HCT116 (cell line): ENCODE results near the gene SRRM2. TPM values are rescaled to one million over a fixed set of nuclear protein-coding genes. Genes with fewer than 3 reads are reported as not detected.

ENCODE experiments used
- ATAC-seq: fragments of 200-7000 bp; cut with Tn5 transposase; 2 replicates; pipeline ENCODE4 v1.9.1; 2020; ENCODE audit warnings: mild to moderate bottlenecking, moderate library complexity
- BruUV-seq: library from RNA; stranded (reverse); fragments of 400-500 nt; replicated peaks from 2 replicates; lab custom pipeline; 2021; lab: Mats Ljungman, UMichigan
- CTCF ChIA-PET: fragments of 300-600 bp; sonication (Branson Sonifier 250); formaldehyde crosslinking; loops from one replicate; lab custom pipeline; 2021; ENCODE audit warnings: antibody characterized with exemption; lab: Charles Lee
- POLR2A ChIA-PET: fragments of 300-600, 350-600 bp; sonication (Branson Sonifier 250); formaldehyde crosslinking; loops from one replicate; lab custom pipeline; 2021; ENCODE audit warnings: antibody characterized with exemption; lab: Charles Lee
- RAD21 ChIA-PET, 2 experiments: fragments of 300-600 bp; sonication (Branson Sonifier 250); formaldehyde crosslinking; loops; one replicate each; lab custom pipeline; 2023; ENCODE audit warnings: low total read pairs in 2 of 2; ENCODE audit not compliant: uncharacterized antibody in 2 of 2, unreplicated experiment in 2 of 2, low non-redundant PET in 1 of 2; lab: Charles Lee
- DNase-seq: peaks from one replicate; pipeline ENCODE4 v3.0.0-alpha.2; 2010; ENCODE audit warnings: low read depth, low spot score
- H2AFZ ChIP-seq: fragments of 200-600 bp; shearing (Covaris generic), sonication (generic); 2 replicates; pipeline ENCODE4 v1.6.1; 2017; ENCODE audit warnings: low read depth, mixed run types, mixed read lengths, antibody characterized with exemption, low read length; ENCODE audit not compliant: poor library complexity, severe bottlenecking
- H3K27ac ChIP-seq: 2 replicates; pipeline ENCODE4 v1.5.1; 2012; ENCODE audit warnings: low read depth, low read length
- H3K27me3 ChIP-seq: fragments of 200-600 bp; sonication (generic); 2 replicates; pipeline ENCODE4 v1.6.1; 2016; ENCODE audit warnings: mixed run types, low read length, mixed read lengths; ENCODE audit not compliant: insufficient read depth
- H3K36me3 ChIP-seq, 2 experiments: fragments of 200-500 bp in 1 of 2; fragments of 200-600 bp in 1 of 2; sonication (Bioruptor generic) in 1 of 2; sonication (generic) in 1 of 2; 2 replicates each; pipeline versions ENCODE4 v1.5.1 to v1.6.1; 2014 to 2016; ENCODE audit warnings: low read length in 2 of 2, inconsistent platforms in 1 of 2, mixed read lengths in 1 of 2, mixed run types in 1 of 2; ENCODE audit not compliant: insufficient read depth in 2 of 2, control insufficient read depth in 1 of 2
- H3K4me1 ChIP-seq, 2 experiments: fragments of 200-600 bp in 1 of 2; sonication (generic) in 1 of 2; 2 replicates each; pipeline versions ENCODE4 v1.5.1 to v1.6.1; 2012 to 2017; ENCODE audit warnings: low read length in 2 of 2, inconsistent platforms in 1 of 2, mild to moderate bottlenecking in 1 of 2, mixed read lengths in 1 of 2, mixed run types in 1 of 2, moderate library complexity in 1 of 2; ENCODE audit not compliant: insufficient read depth in 2 of 2, control insufficient read depth in 1 of 2
- H3K4me2 ChIP-seq: fragments of 200-600 bp; sonication (generic); 2 replicates; pipeline ENCODE4 v1.6.1; 2017; ENCODE audit warnings: mixed run types, low read length, mixed read lengths
- H3K4me3 ChIP-seq, 2 experiments: fragments of 200-600 bp in 1 of 2; sonication (generic) in 1 of 2; replicated peaks in 1 of 2; 2 replicates each; pipeline ENCODE4 v1.5.1; 2011 to 2016; ENCODE audit warnings: low read length in 2 of 2, control low read depth in 1 of 2, low read depth in 1 of 2, mild to moderate bottlenecking in 1 of 2, mixed read lengths in 1 of 2, mixed run types in 1 of 2
- H3K79me2 ChIP-seq: fragments of 200-600 bp; sonication (generic); 2 replicates; pipeline ENCODE4 v1.6.1; 2017; ENCODE audit warnings: mild to moderate bottlenecking, mixed run types, low read length, moderate library complexity, mixed read lengths; ENCODE audit not compliant: insufficient read depth
- H3K9ac ChIP-seq: fragments of 200-600 bp; sonication (generic); 2 replicates; pipeline ENCODE4 v1.6.1; 2016; ENCODE audit warnings: low read length, mixed read lengths
- H3K9me2 ChIP-seq: fragments of 200-600 bp; sonication (generic), shearing (Covaris generic); 2 replicates; pipeline ENCODE4 v1.6.1; 2017; ENCODE audit warnings: mixed run types, mild to moderate bottlenecking, moderate library complexity; ENCODE audit not compliant: insufficient read depth
- H3K9me3 ChIP-seq, 2 experiments: fragments of 200-500 bp in 1 of 2; fragments of 200-600 bp in 1 of 2; sonication (Bioruptor generic) in 1 of 2; sonication (generic) in 1 of 2; 2 replicates each; pipeline ENCODE4 v1.6.1; 2014 to 2017; ENCODE audit warnings: low read length in 2 of 2, mixed read lengths in 2 of 2, inconsistent platforms in 1 of 2, low read depth in 1 of 2, mild to moderate bottlenecking in 1 of 2, mixed run types in 1 of 2, moderate library complexity in 1 of 2; ENCODE audit not compliant: control insufficient read depth in 1 of 2, insufficient read depth in 1 of 2
- H4K20me1 ChIP-seq: fragments of 200-600 bp; sonication (generic), shearing (Covaris generic); 2 replicates; pipeline ENCODE4 v1.6.1; 2017; ENCODE audit warnings: mixed run types, mild to moderate bottlenecking, moderate library complexity; ENCODE audit not compliant: insufficient read depth
- CBX3 ChIP-seq: IDR thresholded peaks from 2 replicates; pipeline ENCODE4 v1.6.1; 2012; ENCODE audit warnings: low read depth
- CEBPB ChIP-seq: IDR thresholded peaks from 2 replicates; pipeline ENCODE4 v1.6.1; 2012; ENCODE audit warnings: low read depth
- CTCF ChIP-seq, 3 experiments: fragments of 200-600 bp in 1 of 3; sonication (generic) in 1 of 3; IDR thresholded peaks in 2 of 3; conservative IDR thresholded peaks in 1 of 3; 2 replicates each; pipeline ENCODE4 v1.5.1; 2012 to 2017; ENCODE audit warnings: low read depth in 2 of 3, low read length in 2 of 3, antibody characterized with exemption in 1 of 3, borderline replicate concordance in 1 of 3, control low read depth in 1 of 3, mild to moderate bottlenecking in 1 of 3, mixed read lengths in 1 of 3, mixed run types in 1 of 3, moderate library complexity in 1 of 3; ENCODE audit not compliant: insufficient read depth in 1 of 3
- EGR1 ChIP-seq: IDR thresholded peaks from 2 replicates; pipeline ENCODE4 v1.6.1; 2012; ENCODE audit warnings: low read depth
- ELF1 ChIP-seq: IDR thresholded peaks from 2 replicates; pipeline ENCODE4 v1.6.1; 2012; ENCODE audit warnings: low read depth, borderline replicate concordance
- EZH2 ChIP-seq: fragments of 200-600 bp; sonication (generic); IDR thresholded peaks from 2 replicates; pipeline ENCODE4 v1.6.1; 2017; ENCODE audit warnings: antibody characterized with exemption, mixed run types
- EZH2phosphoT487 ChIP-seq: fragments of 200-600 bp; IDR thresholded peaks from 2 replicates; pipeline ENCODE4 v1.6.1; 2018; ENCODE audit warnings: antibody characterized with exemption, borderline replicate concordance
- FOSL1 ChIP-seq: IDR thresholded peaks from 2 replicates; pipeline ENCODE4 v1.6.1; 2012; ENCODE audit warnings: low read depth
- JUND ChIP-seq: IDR thresholded peaks from 2 replicates; pipeline ENCODE4 v1.6.1; 2012
- MAX ChIP-seq: IDR thresholded peaks from 2 replicates; pipeline ENCODE4 v1.6.1; 2012
- POLR2A ChIP-seq: IDR thresholded peaks from 2 replicates; pipeline ENCODE4 v1.7.0; 2011; ENCODE audit warnings: borderline replicate concordance; ENCODE audit not compliant: insufficient read depth, insufficient read length; ENCODE audit errors: extremely low read depth
- POLR2AphosphoS5 ChIP-seq: IDR thresholded peaks from 2 replicates; pipeline ENCODE4 v1.6.1; 2011; ENCODE audit warnings: mild to moderate bottlenecking, low read depth, low read length, moderate library complexity
- REST ChIP-seq: IDR thresholded peaks from 2 replicates; pipeline ENCODE4 v1.6.1; 2012; ENCODE audit warnings: low read depth
- SP1 ChIP-seq: IDR thresholded peaks from 2 replicates; pipeline ENCODE4 v1.6.1; 2012; ENCODE audit warnings: low read depth
- ZBTB33 ChIP-seq: IDR thresholded peaks from 2 replicates; pipeline ENCODE4 v1.6.1; 2011; ENCODE audit warnings: mild to moderate bottlenecking, low read length, moderate library complexity; ENCODE audit not compliant: insufficient replicate concordance; ENCODE audit errors: extremely low read depth
- ZFX ChIP-seq: fragments of 450-650 bp; IDR thresholded peaks from 2 replicates; pipeline ENCODE4 v1.6.1; 2017
- ZNF274 ChIP-seq: fragments of 200-500 bp; sonication (Bioruptor generic); IDR thresholded peaks from 2 replicates; pipeline ENCODE4 v1.6.1; 2014; ENCODE audit warnings: mild to moderate bottlenecking, low read depth, low read length, inconsistent platforms
- intact Hi-C: fragments of 100-400 bp; cut with micrococcal nuclease; formaldehyde crosslinking; loops from 2 replicates; pipeline ENCODE4 v1.10.0; 2022
- total RNA-seq: library from RNA; stranded (reverse); gene quantifications from one replicate; pipeline ENCODE4 v1.2.1, GENCODE V29; 2021; ENCODE audit not compliant: unreplicated experiment

Gene SRRM2
- total RNA-seq, 1 experiment from 2014 or later, result 541 TPM

GRCh38 chr16:2768403-2769089 lies 16.1 kb downstream of the SRRM2 start:
- ChIA-PET RAD21 (no interaction called here), POLR2A (interaction anchor here (1.4 kb wide), 1 partner anchor 10 kb away, joined by 3 read pairs; no protein-coding TSS in a partner anchor), CTCF (no interaction called here)
- intact Hi-C loops, result no loop called here
- Histone ChIP-seq H2AFZ (no peak overlapping the region), H3K4me2 (no peak overlapping the region), H3K9me2 (no peaks in the 10 kb centered on the region)
- no peak for ATAC-seq
- TF ChIP-seq CBX3 (no peak), EGR1 (no peak), ELF1 (no peak), ZBTB33 (no peak), JUND (no peak), ZNF274 (no peak), ZFX (no peak), POLR2AphosphoS5 (no peak), FOSL1 (no peak), EZH2 (no peak), CTCF (IDR thresholded peaks at IDR 0.05 in 2 of 3, conservative IDR thresholded peaks at IDR 0.05 in 1 of 3; ENCODE audit: borderline replicate concordance in 1 of 3, insufficient read depth in 1 of 3, low read depth in 2 of 3, low read length in 2 of 3) (no peak), MAX (no peak), REST (no peak), POLR2A (no peak), EZH2phosphoT487 (no peak), SP1 (no peak), CEBPB (no peak)
- TF ChIP-seq, all 23 proteins: peak for 0
- Histone ChIP-seq H3K79me2 (peaks cover 89% of the 10 kb centered on the region), H3K36me3 (peaks cover 47 to 88% of the 10 kb centered on the region in 2 experiments), H3K4me1 (peaks cover 0 to 43% of the 10 kb centered on the region in 2 experiments; a peak in 2 of 4 replicates), H4K20me1 (peaks cover 22% of the 10 kb centered on the region; the same call in 1 of the 2 replicates), H3K9ac (no peak overlapping the region), H3K27ac (no peak overlapping the region), H3K27me3 (no peaks in the 10 kb centered on the region), H3K4me3 (no peak overlapping the region), H3K9me3 (no peaks in the 10 kb centered on the region)
- DNase-seq, result no peak
- BruUV-seq, result no TSS peak
